H9 (cell line): ENCODE measurements around the gene PROSER3. TPM values are rescaled to one million over a fixed set of nuclear protein-coding genes. Genes with fewer than 3 reads are reported as not detected.

Experiments
- DNase-seq: peaks from one replicate; pipeline ENCODE4 v3.0.0-alpha.2; 2017
- H2AFZ ChIP-seq: one replicate; pipeline ENCODE4 v1.6.1; 2013; ENCODE audit warnings: mild to moderate bottlenecking, low read length, control low read depth, moderate library complexity
- H2AK5ac ChIP-seq: 2 replicates; pipeline ENCODE4 v1.6.1; 2013; ENCODE audit warnings: low read length, control low read depth, mixed read lengths; ENCODE audit not compliant: insufficient read length
- H2BK120ac ChIP-seq: one replicate; pipeline ENCODE4 v1.6.1; 2013; ENCODE audit warnings: low read depth, mild to moderate bottlenecking, low read length, control low read depth, inconsistent platforms; ENCODE audit not compliant: poor library complexity, severe bottlenecking
- H2BK12ac ChIP-seq: 2 replicates; pipeline ENCODE4 v1.6.1; 2013; ENCODE audit warnings: low read length, control low read depth, mixed read lengths, low read depth; ENCODE audit not compliant: insufficient read length
- H2BK15ac ChIP-seq: 2 replicates; pipeline ENCODE4 v1.6.1; 2013; ENCODE audit warnings: low read depth, low read length, control low read depth
- H2BK20ac ChIP-seq: one replicate; pipeline ENCODE4 v1.6.1; 2013; ENCODE audit warnings: low read depth, mild to moderate bottlenecking, low read length, control low read depth, inconsistent platforms; ENCODE audit not compliant: poor library complexity, severe bottlenecking
- H2BK5ac ChIP-seq: 2 replicates; pipeline ENCODE4 v1.6.1; 2013; ENCODE audit warnings: low read length, control low read depth, mixed read lengths; ENCODE audit not compliant: insufficient read length
- H3K14ac ChIP-seq: 2 replicates; pipeline ENCODE4 v1.6.1; 2013; ENCODE audit warnings: low read length, control low read depth; ENCODE audit not compliant: insufficient read depth
- H3K18ac ChIP-seq: 2 replicates; pipeline ENCODE4 v1.6.1; 2013; ENCODE audit warnings: low read depth, mild to moderate bottlenecking, mixed read lengths, low read length, control low read depth; ENCODE audit not compliant: insufficient read length
- H3K23ac ChIP-seq: 2 replicates; pipeline ENCODE4 v1.6.1; 2013; ENCODE audit warnings: low read length, control low read depth, mixed read lengths, low read depth; ENCODE audit not compliant: insufficient read length
- H3K23me2 ChIP-seq: 2 replicates; pipeline ENCODE4 v1.6.1; 2013; ENCODE audit warnings: low read depth, mild to moderate bottlenecking, mixed read lengths, low read length, control low read depth; ENCODE audit not compliant: insufficient read length, poor library complexity, severe bottlenecking
- H3K27ac ChIP-seq: 2 replicates; pipeline ENCODE4 v1.5.1; 2013; ENCODE audit warnings: low read length, control low read depth, mixed read lengths, low read depth; ENCODE audit not compliant: insufficient read length
- H3K27me3 ChIP-seq: 2 replicates; pipeline ENCODE4 v1.6.1; 2013; ENCODE audit warnings: low read length, control low read depth, inconsistent platforms; ENCODE audit not compliant: insufficient read depth
- H3K4ac ChIP-seq: 2 replicates; pipeline ENCODE4 v1.6.1; 2013; ENCODE audit warnings: low read depth, mild to moderate bottlenecking, control low read depth, inconsistent platforms, low read length, moderate library complexity
- H3K4me1 ChIP-seq: 2 replicates; pipeline ENCODE4 v1.6.1; 2013; ENCODE audit warnings: low read length, control low read depth, inconsistent platforms; ENCODE audit not compliant: insufficient read depth
- H3K4me2 ChIP-seq: 2 replicates; pipeline ENCODE4 v1.6.1; 2013; ENCODE audit warnings: low read length, control low read depth, mixed read lengths; ENCODE audit not compliant: insufficient read length, insufficient read depth
- H3K56ac ChIP-seq: 2 replicates; pipeline ENCODE4 v1.6.1; 2013; ENCODE audit warnings: low read depth, mild to moderate bottlenecking, mixed read lengths, low read length, control low read depth; ENCODE audit not compliant: insufficient read length
- H3K79me1 ChIP-seq: 2 replicates; pipeline ENCODE4 v1.6.1; 2013; ENCODE audit warnings: low read depth, mild to moderate bottlenecking, moderate library complexity, low read length, control low read depth, inconsistent platforms; ENCODE audit not compliant: insufficient read depth, poor library complexity, severe bottlenecking
- H3K79me2 ChIP-seq: 2 replicates; pipeline ENCODE4 v1.6.1; 2013; ENCODE audit warnings: low read length, control low read depth, inconsistent platforms; ENCODE audit not compliant: insufficient read depth
- H3K9ac ChIP-seq: 2 replicates; pipeline ENCODE4 v1.6.1; 2013; ENCODE audit warnings: low read length, control low read depth, mixed read lengths; ENCODE audit not compliant: insufficient read length; ENCODE audit errors: extremely low read depth
- H3K9me3 ChIP-seq: one replicate; pipeline ENCODE4 v1.6.1; 2013; ENCODE audit warnings: low read depth, low read length, inconsistent platforms; ENCODE audit not compliant: control insufficient read depth
- H3T11ph ChIP-seq: one replicate; pipeline ENCODE4 v1.6.1; 2013; ENCODE audit warnings: mild to moderate bottlenecking, low read length, control low read depth, inconsistent platforms
- H4K20me1 ChIP-seq: one replicate; pipeline ENCODE4 v1.6.1; 2013; ENCODE audit not compliant: control insufficient read depth, insufficient read length, insufficient read depth
- H4K5ac ChIP-seq: 2 replicates; pipeline ENCODE4 v1.6.1; 2013; ENCODE audit warnings: low read depth, mild to moderate bottlenecking, mixed read lengths, low read length, control low read depth; ENCODE audit not compliant: insufficient read length
- H4K8ac ChIP-seq: replicated peaks from 2 replicates; pipeline ENCODE4 v1.6.1; 2013; ENCODE audit warnings: low read length, control low read depth, mixed read lengths, low read depth; ENCODE audit not compliant: insufficient read length
- H4K91ac ChIP-seq: 2 replicates; pipeline ENCODE4 v1.6.1; 2013; ENCODE audit warnings: low read depth, mild to moderate bottlenecking, moderate library complexity, mixed read lengths, low read length, control low read depth; ENCODE audit not compliant: insufficient read length
- H3K27ac Mint-ChIP-seq, 3 experiments: 2 replicates in 2 of 3; 3 replicates in 1 of 3; pipeline ENCODE4 v1.8.0; 2020 to 2021; ENCODE audit warnings: mixed read lengths in 3 of 3, mild to moderate bottlenecking in 1 of 3, moderate library complexity in 1 of 3
- H3K27me3 Mint-ChIP-seq: 2 replicates; pipeline ENCODE4 v1.8.0; 2021; ENCODE audit warnings: low read depth, mild to moderate bottlenecking, moderate library complexity, mixed read lengths
- H3K36me3 Mint-ChIP-seq, 3 experiments: 2 replicates in 2 of 3; 3 replicates in 1 of 3; pipeline ENCODE4 v1.8.0; 2020 to 2021; ENCODE audit warnings: low read depth in 3 of 3, mixed read lengths in 3 of 3; ENCODE audit not compliant: insufficient read depth in 1 of 3
- H3K4me1 Mint-ChIP-seq, 2 experiments: 2 replicates each; pipeline ENCODE4 v1.8.0; 2020; ENCODE audit warnings: mixed read lengths in 2 of 2
- H3K4me3 Mint-ChIP-seq, 2 experiments: 2 replicates in 1 of 2; 3 replicates in 1 of 2; pipeline ENCODE4 v1.8.0; 2020 to 2021; ENCODE audit warnings: mild to moderate bottlenecking in 2 of 2, mixed read lengths in 2 of 2, moderate library complexity in 1 of 2
- H3K9me3 Mint-ChIP-seq, 2 experiments: 2 replicates in 1 of 2; 3 replicates in 1 of 2; pipeline ENCODE4 v1.8.0; 2020; ENCODE audit warnings: mild to moderate bottlenecking in 2 of 2, mixed read lengths in 2 of 2, moderate library complexity in 1 of 2
- CTCF ChIP-seq: fragments of 200-600 bp; sonication (generic); conservative IDR thresholded peaks from 3 replicates; pipeline ENCODE4 v1.8.0; 2021; ENCODE audit warnings: antibody characterized with exemption, mild to moderate bottlenecking
- WGBS: extraction: QIAGEN DNeasy Blood & Tissue Kit; methylation state at CpG from one replicate; pipeline ENCODE4 v1.1.7; 2013; ENCODE audit warnings: missing lambda C conversion rate, low lambda C conversion rate, mixed read lengths; ENCODE audit not compliant: insufficient read length; ENCODE audit errors: extremely low coverage; 5-methylcytosine and 5-hydroxymethylcytosine counted together
- total RNA-seq: library from RNA; stranded (reverse); gene quantifications from 2 replicates; pipeline ENCODE4 v1.2.1, GENCODE V29; 2021

The PROSER3 gene
- total RNA-seq, 1 experiment from 2014 or later = 29.1 TPM

GRCh38 chr19:35721374-35721773, 36.6 kb upstream of the PROSER3 start:
- Histone ChIP-seq H2BK5ac (no peak overlapping the region), H3K79me2 (peaks cover 11% of the 10 kb centered on the region; the same call in 1 of the 2 replicates), H2BK20ac (no peak overlapping the region), H3K14ac (no peak overlapping the region), H3K4ac (no peak overlapping the region), H2AFZ (no peak overlapping the region), H3K18ac (no peak overlapping the region), H2AK5ac (no peak overlapping the region), H2BK12ac (no peak overlapping the region), H3K23me2 (peaks cover 7% of the 10 kb centered on the region), H4K91ac (no peak overlapping the region), H3T11ph (no peak overlapping the region), H3K27ac (no peak overlapping the region), H2BK120ac (no peak overlapping the region), H2BK15ac (no peak overlapping the region), H3K79me1 (no peaks in the 10 kb centered on the region), H3K4me2 (no peak overlapping the region), H4K8ac (no peak overlapping the region), H4K5ac (no peak overlapping the region), H3K9ac (no peak overlapping the region), H3K9me3 (no peaks in the 10 kb centered on the region), H3K56ac (no peak overlapping the region), H3K4me1 (no peaks in the 10 kb centered on the region), H4K20me1 (peaks cover 6% of the 10 kb centered on the region), H3K27me3 (no peaks in the 10 kb centered on the region), H3K23ac (no peak overlapping the region)
- Mint-ChIP-seq H3K27me3 (no peaks in the 10 kb centered on the region; the same call in 1 of the 2 replicates), H3K9me3 (no peaks in the 10 kb centered on the region; a peak in 1 of 5 replicates), H3K27ac (no peak overlapping the region), H3K4me1 (peaks cover 9 to 10% of the 10 kb centered on the region in 2 experiments), H3K36me3 (peaks cover 38 to 62% (median 61%) of the 10 kb centered on the region in 3 experiments; a peak in 6 of 7 replicates), H3K4me3 (no peak overlapping the region; a peak in 1 of 5 replicates)
- TF ChIP-seq CTCF = no peak
- DNase-seq = no peak
- no CpG with 5 or more reads among the region's 16 CpGs for WGBS
